Measurements from ENCODE around the gene RPS29.
"Not testable (repeated sequence)": the region's sequence is repeated elsewhere in the genome, so short reads cannot be mapped to it uniquely, and the experiment has no call there.

Gene RPS29

GRCh38 chr14:49619273-49619672 lies 33.1 kb upstream of the RPS29 start:
- H3K14ac ChIP-seq (ENCODE audit: low read length); H3K4ac ChIP-seq (ENCODE audit: low read length); H2BK12ac ChIP-seq (ENCODE audit: low read length); H2BK120ac ChIP-seq (ENCODE audit: low read depth, low read length); H4K8ac ChIP-seq (ENCODE audit: low read depth, low read length); H4K91ac ChIP-seq (ENCODE audit: low read depth, low read length, poor library complexity); DNase-seq (ENCODE audit: low spot score); H3K23ac ChIP-seq (ENCODE audit: low read depth, low read length, poor library complexity); H2BK5ac ChIP-seq (ENCODE audit: low read length); H2BK15ac ChIP-seq (ENCODE audit: low read length); H2AK5ac ChIP-seq (ENCODE audit: low read depth, low read length); H3K9me3 ChIP-seq (replicated peaks in 1 of 2; ENCODE audit: control insufficient read depth in 2 of 2, insufficient read depth in 1 of 2, low read depth in 1 of 2, low read length in 2 of 2); H3K9ac ChIP-seq (ENCODE audit: low read depth, low read length, poor library complexity); H3K18ac ChIP-seq (ENCODE audit: low read length); H2AFZ ChIP-seq (ENCODE audit: low read length); H3K27me3 ChIP-seq (ENCODE audit: control insufficient read depth in 3 of 3, insufficient read depth in 3 of 3, low read depth in 1 of 3, low read length in 3 of 3); H3K79me1 ChIP-seq (ENCODE audit: low read depth, low read length); H3K27ac ChIP-seq (replicated peaks; ENCODE audit: low read length): not testable (repeated sequence)
- WGBS, 2 donors (ENCODE audit: extremely low coverage in 2 of 2, insufficient read length in 2 of 2, insufficient replicate concordance in 1 of 2) = no CpG with 5 or more reads among the region's 19 CpGs
- H3K4me3 ChIP-seq (ENCODE audit: low read length in 2 of 2) = peak overlapping the region in 1 of 2 donors; percentile 76
- peaks cover 2 to 15% of the 10 kb centered on the region in 2 donors for H3K4me1 ChIP-seq (ENCODE audit: control insufficient read depth in 2 of 2, insufficient read depth in 1 of 2, low read depth in 1 of 2, low read length in 2 of 2)
- peaks cover 8 to 77% of the 10 kb centered on the region in 2 donors for H3K36me3 ChIP-seq (replicated peaks in 1 of 2; ENCODE audit: control insufficient read depth in 2 of 2, insufficient read depth in 2 of 2, low read length in 2 of 2)
- peak overlapping the region; percentile 35 for H3K4me2 ChIP-seq (ENCODE audit: insufficient read depth, low read length, poor library complexity, severe bottlenecking)

- Histone ChIP-seq H3K4me3 (ENCODE audit: low read length in 2 of 2) (no peak overlapping the region), H2BK120ac (ENCODE audit: low read depth, low read length) (no peak overlapping the region), H2BK15ac (ENCODE audit: low read length) (no peak overlapping the region), H4K8ac (ENCODE audit: low read depth, low read length) (no peak overlapping the region), H3K23ac (ENCODE audit: low read depth, low read length, poor library complexity) (no peak overlapping the region), H2BK5ac (ENCODE audit: low read length) (no peak overlapping the region), H2AFZ (ENCODE audit: low read length) (no peak overlapping the region), H3K18ac (ENCODE audit: low read length) (no peak overlapping the region), H4K91ac (ENCODE audit: low read depth, low read length, poor library complexity) (no peak overlapping the region), H2BK12ac (ENCODE audit: low read length) (no peak overlapping the region), H3K27me3 (ENCODE audit: control insufficient read depth in 3 of 3, insufficient read depth in 3 of 3, low read depth in 1 of 3, low read length in 3 of 3) (no peaks in the 10 kb centered on the region), H3K27ac (replicated peaks; ENCODE audit: low read length) (no peak overlapping the region), H3K79me1 (ENCODE audit: low read depth, low read length) (peaks cover 4% of the 10 kb centered on the region), H3K14ac (ENCODE audit: low read length) (no peak overlapping the region), H3K9me3 (replicated peaks in 1 of 2; ENCODE audit: control insufficient read depth in 2 of 2, insufficient read depth in 1 of 2, low read depth in 1 of 2, low read length in 2 of 2) (no peaks in the 10 kb centered on the region), H2AK5ac (ENCODE audit: low read depth, low read length) (no peak overlapping the region), H3K9ac (ENCODE audit: low read depth, low read length, poor library complexity) (no peak overlapping the region), H3K4ac (ENCODE audit: low read length) (no peak overlapping the region), H3K36me3 (replicated peaks in 1 of 2; ENCODE audit: control insufficient read depth in 2 of 2, insufficient read depth in 2 of 2, low read length in 2 of 2) (peaks cover 8 to 74% of the 10 kb centered on the region in 2 donors), H3K4me1 (ENCODE audit: control insufficient read depth in 2 of 2, insufficient read depth in 1 of 2, low read depth in 1 of 2, low read length in 2 of 2) (peaks cover 2 to 15% of the 10 kb centered on the region in 2 donors), H3K4me2 (ENCODE audit: insufficient read depth, low read length, poor library complexity, severe bottlenecking) (no peak overlapping the region)
- WGBS, 2 donors (ENCODE audit: extremely low coverage in 2 of 2, insufficient read length in 2 of 2, insufficient replicate concordance in 1 of 2) = no CpG with 5 or more reads among the region's 6 CpGs
- DNase-seq (ENCODE audit: low spot score) = no peak
These were observed 31.8 kb upstream of the RPS29 start for GRCh38 chr14:49617852-49618519.

GRCh38 chr14:49615776-49616175 lies 29.6 kb upstream of the RPS29 start:
- no CpG with 5 or more reads among the region's 6 CpGs for WGBS, 2 donors (ENCODE audit: extremely low coverage in 2 of 2, insufficient read length in 2 of 2, insufficient replicate concordance in 1 of 2)
- no peak overlapping the region for H3K18ac ChIP-seq (ENCODE audit: low read length)

GRCh38 chr14:49614196-49614595 lies 28.0 kb upstream of the RPS29 start:
- Histone ChIP-seq H3K27ac (replicated peaks; ENCODE audit: low read length) (no peak overlapping the region), H3K4me1 (ENCODE audit: control insufficient read depth in 2 of 2, insufficient read depth in 1 of 2, low read depth in 1 of 2, low read length in 2 of 2) (peaks cover 0 to 2% of the 10 kb centered on the region in 2 donors), H3K4me3 (ENCODE audit: low read length in 2 of 2) (no peak overlapping the region), H3K9ac (ENCODE audit: low read depth, low read length, poor library complexity) (no peak overlapping the region), H3K23ac (ENCODE audit: low read depth, low read length, poor library complexity) (no peak overlapping the region), H2BK15ac (ENCODE audit: low read length) (no peak overlapping the region), H4K8ac (ENCODE audit: low read depth, low read length) (no peak overlapping the region), H3K9me3 (replicated peaks in 1 of 2; ENCODE audit: control insufficient read depth in 2 of 2, insufficient read depth in 1 of 2, low read depth in 1 of 2, low read length in 2 of 2) (no peaks in the 10 kb centered on the region), H2AK5ac (ENCODE audit: low read depth, low read length) (no peak overlapping the region), H3K36me3 (replicated peaks in 1 of 2; ENCODE audit: control insufficient read depth in 2 of 2, insufficient read depth in 2 of 2, low read length in 2 of 2) (peaks cover 8 to 80% of the 10 kb centered on the region in 2 donors), H2BK5ac (ENCODE audit: low read length) (no peak overlapping the region), H3K18ac (ENCODE audit: low read length) (no peak overlapping the region), H2AFZ (ENCODE audit: low read length) (no peak overlapping the region), H3K4me2 (ENCODE audit: insufficient read depth, low read length, poor library complexity, severe bottlenecking) (no peak overlapping the region), H3K79me1 (ENCODE audit: low read depth, low read length) (peaks cover 2% of the 10 kb centered on the region), H3K4ac (ENCODE audit: low read length) (no peak overlapping the region), H3K14ac (ENCODE audit: low read length) (no peak overlapping the region), H2BK12ac (ENCODE audit: low read length) (no peak overlapping the region), H2BK120ac (ENCODE audit: low read depth, low read length) (no peak overlapping the region), H4K91ac (ENCODE audit: low read depth, low read length, poor library complexity) (no peak overlapping the region), H3K27me3 (ENCODE audit: control insufficient read depth in 3 of 3, insufficient read depth in 3 of 3, low read depth in 1 of 3, low read length in 3 of 3) (no peaks in the 10 kb centered on the region)
- DNase-seq (ENCODE audit: low spot score) = no peak
- WGBS, 2 donors (ENCODE audit: extremely low coverage in 2 of 2, insufficient read length in 2 of 2, insufficient replicate concordance in 1 of 2) = no CpG with 5 or more reads among the region's 2 CpGs

More at GRCh38 chr14:49615776-49616175, 29.6 kb upstream of the RPS29 start:
- no peak overlapping the region for H2BK15ac ChIP-seq (ENCODE audit: low read length)
- H3K4ac ChIP-seq (ENCODE audit: low read length) = no peak overlapping the region
- H3K14ac ChIP-seq (ENCODE audit: low read length) = no peak overlapping the region
- H2BK5ac ChIP-seq (ENCODE audit: low read length) = no peak overlapping the region
- H3K23ac ChIP-seq (ENCODE audit: low read depth, low read length, poor library complexity) = no peak overlapping the region
- H3K27me3 ChIP-seq (ENCODE audit: control insufficient read depth in 3 of 3, insufficient read depth in 3 of 3, low read depth in 1 of 3, low read length in 3 of 3) = no peaks in the 10 kb centered on the region
- no peak overlapping the region for H3K4me2 ChIP-seq (ENCODE audit: insufficient read depth, low read length, poor library complexity, severe bottlenecking)
- DNase-seq (ENCODE audit: low spot score) = no peak
- no peak overlapping the region for H2AK5ac ChIP-seq (ENCODE audit: low read depth, low read length)
- H3K36me3 ChIP-seq (replicated peaks in 1 of 2; ENCODE audit: control insufficient read depth in 2 of 2, insufficient read depth in 2 of 2, low read length in 2 of 2) = peaks cover 8 to 72% of the 10 kb centered on the region in 2 donors
- H2AFZ ChIP-seq (ENCODE audit: low read length) = no peak overlapping the region
- H4K91ac ChIP-seq (ENCODE audit: low read depth, low read length, poor library complexity) = no peak overlapping the region
- H4K8ac ChIP-seq (ENCODE audit: low read depth, low read length) = no peak overlapping the region
- H2BK12ac ChIP-seq (ENCODE audit: low read length) = no peak overlapping the region
- H3K79me1 ChIP-seq (ENCODE audit: low read depth, low read length) = peaks cover 2% of the 10 kb centered on the region
- H3K9me3 ChIP-seq (replicated peaks in 1 of 2; ENCODE audit: control insufficient read depth in 2 of 2, insufficient read depth in 1 of 2, low read depth in 1 of 2, low read length in 2 of 2) = no peaks in the 10 kb centered on the region
- no peak overlapping the region for H3K27ac ChIP-seq (replicated peaks; ENCODE audit: low read length)
- no peak overlapping the region for H2BK120ac ChIP-seq (ENCODE audit: low read depth, low read length)
- no peak overlapping the region for H3K4me3 ChIP-seq (ENCODE audit: low read length in 2 of 2)
- H3K4me1 ChIP-seq (ENCODE audit: control insufficient read depth in 2 of 2, insufficient read depth in 1 of 2, low read depth in 1 of 2, low read length in 2 of 2) = peaks cover 0 to 4% of the 10 kb centered on the region in 2 donors
- no peak overlapping the region for H3K9ac ChIP-seq (ENCODE audit: low read depth, low read length, poor library complexity)
